Hepatocyte (in vitro differentiated cells): ENCODE data around the gene CFAP141. TPM values are rescaled to one million over a fixed set of nuclear protein-coding genes. Genes with fewer than 3 reads are reported as not detected.

ENCODE experiments used
- DNase-seq: peaks from one replicate; pipeline ENCODE4 v3.0.0-alpha.2; 2016; ENCODE audit warnings: low spot score
- H2AFZ ChIP-seq: fragments of 200-600 bp; sonication (generic); 2 replicates; pipeline ENCODE4 v1.6.0; 2016; ENCODE audit warnings: antibody characterized with exemption, mild to moderate bottlenecking
- H3K27ac ChIP-seq: fragments of 200-600 bp; sonication (generic); 2 replicates; pipeline ENCODE4 v1.5.1; 2016; ENCODE audit warnings: mild to moderate bottlenecking
- H3K27me3 ChIP-seq: fragments of 200-600 bp; sonication (generic); 2 replicates; pipeline ENCODE4 v1.6.1; 2016
- H3K36me3 ChIP-seq: fragments of 200-600 bp; sonication (generic); replicated peaks from 2 replicates; pipeline ENCODE4 v1.5.1; 2016; ENCODE audit warnings: low read depth; ENCODE audit not compliant: insufficient read depth
- H3K4me1 ChIP-seq: fragments of 200-600 bp; sonication (generic); 2 replicates; pipeline ENCODE4 v1.5.1; 2016; ENCODE audit warnings: mild to moderate bottlenecking, moderate library complexity; ENCODE audit not compliant: insufficient read depth
- H3K4me2 ChIP-seq: fragments of 200-600 bp; sonication (generic); 2 replicates; pipeline ENCODE4 v1.6.0; 2016
- H3K4me3 ChIP-seq: fragments of 200-600 bp; sonication (generic); 2 replicates; pipeline ENCODE4 v1.5.1; 2016; ENCODE audit warnings: mild to moderate bottlenecking
- H3K79me2 ChIP-seq: fragments of 200-600 bp; sonication (generic); 2 replicates; pipeline ENCODE4 v1.6.0; 2017; ENCODE audit warnings: mild to moderate bottlenecking
- H3K9me2 ChIP-seq: fragments of 200-600 bp; sonication (generic); replicated peaks from 2 replicates; pipeline ENCODE4 v1.6.0; 2017; ENCODE audit warnings: mild to moderate bottlenecking; ENCODE audit not compliant: insufficient read depth
- H3K9me3 ChIP-seq: fragments of 200-600 bp; sonication (generic); 2 replicates; pipeline ENCODE4 v1.5.1; 2016; ENCODE audit warnings: low read depth, mild to moderate bottlenecking
- H4K20me1 ChIP-seq: fragments of 200-600 bp; sonication (generic); 2 replicates; pipeline ENCODE4 v1.6.0; 2016; ENCODE audit warnings: mild to moderate bottlenecking; ENCODE audit not compliant: insufficient read depth, poor library complexity, severe bottlenecking
- CTCF ChIP-seq: fragments of 200-600 bp; sonication (generic); IDR thresholded peaks from 2 replicates; pipeline ENCODE4 v1.5.1; 2016; ENCODE audit warnings: antibody characterized with exemption, mild to moderate bottlenecking; ENCODE audit not compliant: poor library complexity
- EZH2 ChIP-seq: fragments of 200-600 bp; sonication (generic); IDR thresholded peaks from 2 replicates; pipeline ENCODE4 v1.6.1; 2016; ENCODE audit warnings: antibody characterized with exemption, mild to moderate bottlenecking, borderline replicate concordance
- EZH2phosphoT487 ChIP-seq: fragments of 200-600 bp; sonication (generic); IDR thresholded peaks from one replicate; pipeline ENCODE4 v1.6.1; 2018; ENCODE audit warnings: antibody characterized with exemption, mild to moderate bottlenecking, low read depth, moderate library complexity; ENCODE audit not compliant: unreplicated experiment, severe bottlenecking
- WGBS: methylation state at CpG from one replicate; pipeline ENCODE4 v1.1.6; 2016; ENCODE audit warnings: low lambda C conversion rate; ENCODE audit errors: missing lambda C conversion rate; 5-methylcytosine and 5-hydroxymethylcytosine counted together
- polyA plus RNA-seq: library from polyadenylated mRNA; unstranded; fragments of >200 nt; fragmentation: Nextera tagmentation; extraction: Ambion mirVana; gene quantifications from 2 replicates; pipeline ENCODE4 v1.2.1, GENCODE V29; 2016
- total RNA-seq: library from RNA; depleted of rRNA; stranded (reverse); fragments of >200 nt; gene quantifications from 2 replicates; pipeline ENCODE4 v1.2.3, GENCODE V29; 2014

CFAP141 gene
- total and polyA plus RNA-seq, 2 experiments from 2014 or later: not detected

- no peak overlapping the region for H3K4me3 ChIP-seq
- no peak overlapping the region for H3K27ac ChIP-seq
- WGBS: 95% methylated on average over 3 of the region's 3 CpGs
- H2AFZ ChIP-seq: no peak overlapping the region
- H3K27me3 ChIP-seq: no peaks in the 10 kb centered on the region
- DNase-seq: no peak
- H3K9me2 ChIP-seq: no peaks in the 10 kb centered on the region
- H3K9me3 ChIP-seq: no peaks in the 10 kb centered on the region
- no peaks in the 10 kb centered on the region for H3K4me1 ChIP-seq
- H3K79me2 ChIP-seq: peaks cover 87% of the 10 kb centered on the region
- peaks cover 4% of the 10 kb centered on the region for H3K36me3 ChIP-seq
- peaks cover 40% of the 10 kb centered on the region for H4K20me1 ChIP-seq
- TF ChIP-seq CTCF: no peak
- TF ChIP-seq EZH2phosphoT487: no peak
- no peak for TF ChIP-seq EZH2
- no peak overlapping the region for H3K4me2 ChIP-seq
Observed at GRCh38 chr1:154240294-154240833, 34.2 kb upstream of the CFAP141 start.

GRCh38 chr1:154239491-154239890 lies 33.4 kb upstream of the CFAP141 start:
- H3K9me3 ChIP-seq: no peaks in the 10 kb centered on the region
- H3K9me2 ChIP-seq: no peaks in the 10 kb centered on the region
- H3K36me3 ChIP-seq: peaks cover 9% of the 10 kb centered on the region
- 94% methylated on average over 3 of the region's 3 CpGs for WGBS
- H2AFZ ChIP-seq: no peak overlapping the region
- H3K27ac ChIP-seq: no peak overlapping the region
- TF ChIP-seq EZH2 (no peak), EZH2phosphoT487 (no peak), CTCF (no peak)
- H3K4me1 ChIP-seq: no peaks in the 10 kb centered on the region
- H4K20me1 ChIP-seq: peaks cover 40% of the 10 kb centered on the region
- peaks cover 93% of the 10 kb centered on the region for H3K79me2 ChIP-seq
- no peaks in the 10 kb centered on the region for H3K27me3 ChIP-seq
- H3K4me2 ChIP-seq: no peak overlapping the region
- no peak for DNase-seq
- H3K4me3 ChIP-seq: no peak overlapping the region

GRCh38 chr1:154237880-154238506 lies 31.9 kb upstream of the CFAP141 start:
- H3K4me1 ChIP-seq: no peaks in the 10 kb centered on the region
- H3K79me2 ChIP-seq: peaks cover 94% of the 10 kb centered on the region
- 85% methylated on average over 6 of the region's 6 CpGs for WGBS
- peaks cover 46% of the 10 kb centered on the region for H4K20me1 ChIP-seq
- H2AFZ ChIP-seq: no peak overlapping the region
- peak overlapping the region; percentile 43 for H3K4me2 ChIP-seq
- no peak overlapping the region for H3K4me3 ChIP-seq
- TF ChIP-seq EZH2 (no peak), EZH2phosphoT487 (no peak), CTCF (no peak)
- no peaks in the 10 kb centered on the region for H3K9me3 ChIP-seq
- H3K27me3 ChIP-seq: no peaks in the 10 kb centered on the region
- peaks cover 5% of the 10 kb centered on the region for H3K36me3 ChIP-seq
- no peaks in the 10 kb centered on the region for H3K9me2 ChIP-seq
- DNase-seq: no peak
- H3K27ac ChIP-seq: peak overlapping the region; percentile 36
